Measurements from ENCODE around the gene GPR107.

Gene GPR107

GRCh38 chr9:130174025-130174424 is 120.3 kb downstream of the GPR107 start:
- H3K4me3 ChIP-seq (ENCODE audit: low read depth in 1 of 2, low read length in 1 of 2): no peak overlapping the region
- no peak overlapping the region for H3K27ac ChIP-seq
- H3K36me3 ChIP-seq: no peaks in the 10 kb centered on the region
- H3K27me3 ChIP-seq: peaks cover 73% of the 10 kb centered on the region
- no peak for TF ChIP-seq CTCF (IDR thresholded peaks at IDR 0.05)
- H3K4me1 ChIP-seq (ENCODE audit: control insufficient read depth in 1 of 2, insufficient read depth in 1 of 2, low read depth in 1 of 2, low read length in 1 of 2): no peaks in the 10 kb centered on the region
- H3K9me3 ChIP-seq: no peaks in the 10 kb centered on the region

- Histone ChIP-seq H3K9me3 (no peaks in the 10 kb centered on the region), H3K4me1 (ENCODE audit: control insufficient read depth in 1 of 2, insufficient read depth in 1 of 2, low read depth in 1 of 2, low read length in 1 of 2) (no peaks in the 10 kb centered on the region), H3K4me3 (ENCODE audit: low read depth in 1 of 2, low read length in 1 of 2) (no peak overlapping the region), H3K27me3 (peaks cover 70% of the 10 kb centered on the region), H3K27ac (no peak overlapping the region), H3K36me3 (no peaks in the 10 kb centered on the region)
- TF ChIP-seq CTCF (IDR thresholded peaks at IDR 0.05): no peak
These were observed 121.2 kb downstream of the GPR107 start for GRCh38 chr9:130174920-130175321.

- no peak for TF ChIP-seq CTCF (IDR thresholded peaks at IDR 0.05)
- H3K27me3 ChIP-seq: peaks cover 66% of the 10 kb centered on the region
- no peak overlapping the region for H3K4me3 ChIP-seq (ENCODE audit: low read depth in 1 of 2, low read length in 1 of 2)
- H3K4me1 ChIP-seq (ENCODE audit: control insufficient read depth in 1 of 2, insufficient read depth in 1 of 2, low read depth in 1 of 2, low read length in 1 of 2): no peaks in the 10 kb centered on the region
- no peaks in the 10 kb centered on the region for H3K36me3 ChIP-seq
- no peak overlapping the region for H3K27ac ChIP-seq
- H3K9me3 ChIP-seq: no peaks in the 10 kb centered on the region
These were observed 121.6 kb downstream of the GPR107 start for GRCh38 chr9:130175355-130175754.

- no peaks in the 10 kb centered on the region for H3K4me1 ChIP-seq (ENCODE audit: control insufficient read depth in 1 of 2, insufficient read depth in 1 of 2, low read depth in 1 of 2, low read length in 1 of 2)
- no peak for TF ChIP-seq CTCF (IDR thresholded peaks at IDR 0.05)
- H3K9me3 ChIP-seq: no peaks in the 10 kb centered on the region
- H3K27ac ChIP-seq: no peak overlapping the region
- H3K36me3 ChIP-seq: no peaks in the 10 kb centered on the region
- H3K27me3 ChIP-seq: peaks cover 52% of the 10 kb centered on the region
- no peak overlapping the region for H3K4me3 ChIP-seq (ENCODE audit: low read depth in 1 of 2, low read length in 1 of 2)
These were observed 123.1 kb downstream of the GPR107 start for GRCh38 chr9:130176760-130177159.

- TF ChIP-seq CTCF (IDR thresholded peaks at IDR 0.05): no peak
- H3K27me3 ChIP-seq: peaks cover 45% of the 10 kb centered on the region
- no peaks in the 10 kb centered on the region for H3K9me3 ChIP-seq
- H3K4me1 ChIP-seq (ENCODE audit: control insufficient read depth in 1 of 2, insufficient read depth in 1 of 2, low read depth in 1 of 2, low read length in 1 of 2): no peaks in the 10 kb centered on the region
- no peak overlapping the region for H3K27ac ChIP-seq
- H3K4me3 ChIP-seq (ENCODE audit: low read depth in 1 of 2, low read length in 1 of 2): no peak overlapping the region
- no peaks in the 10 kb centered on the region for H3K36me3 ChIP-seq
These were observed 124.4 kb downstream of the GPR107 start for GRCh38 chr9:130177898-130178805.

All from neutrophil (primary cell).